ENCODE data around the gene G6PD. TPM values are rescaled to one million over a fixed set of nuclear protein-coding genes. Genes with fewer than 3 reads are reported as not detected.

G6PD gene
- total and polyA plus RNA-seq, 2 donors: 13.9 to 21.0 TPM

DNA sequence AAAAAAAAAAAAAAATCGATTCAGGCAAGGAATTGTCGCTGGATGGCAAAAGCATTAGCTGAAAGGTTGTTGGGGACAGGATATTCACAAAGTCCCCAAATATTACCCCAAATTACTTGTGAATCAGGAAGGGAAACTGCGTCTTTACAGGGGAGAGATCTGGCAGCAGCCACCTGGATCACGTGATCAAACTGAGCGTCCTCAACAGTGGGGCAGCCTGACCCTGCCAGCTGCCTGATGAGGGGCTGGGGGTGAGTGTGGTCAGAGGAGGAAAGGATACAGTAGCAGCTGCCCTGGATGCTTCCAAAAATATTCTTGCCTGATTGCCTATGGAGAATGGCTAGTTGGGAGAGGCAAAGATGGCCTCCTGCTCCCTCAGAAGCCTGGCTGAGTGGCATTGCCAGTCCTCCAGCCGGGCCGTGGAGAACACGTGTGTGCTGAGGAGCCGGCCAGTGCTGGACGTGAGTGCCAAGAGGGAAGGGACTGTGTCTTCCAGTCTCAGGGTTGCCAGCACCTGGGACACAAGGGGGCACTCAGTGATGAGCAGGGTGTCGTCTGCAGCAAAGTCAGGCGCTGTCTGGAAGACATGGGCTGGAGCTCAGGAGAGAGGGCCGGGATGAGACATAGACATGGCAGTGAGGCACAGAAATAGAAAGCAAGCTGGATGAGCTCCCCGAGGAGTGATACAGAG is 64.6 kb downstream of the G6PD start:
- 93% methylated on average over 14 of the region's 14 CpGs for WGBS
- DNase-seq (ENCODE audit: low read depth in 6 of 9, low spot score in 9 of 9): no peak
- Histone ChIP-seq H3K9me3 (ENCODE audit: control insufficient read depth in 2 of 2, insufficient read depth in 1 of 2, low read length in 1 of 2) (peaks cover 0 to 8% of the 10 kb centered on the region in 2 donors), H3K27me3 (ENCODE audit: control insufficient read depth in 2 of 2, insufficient read depth in 1 of 2, low read length in 1 of 2) (no peaks in the 10 kb centered on the region), H3K4me1 (ENCODE audit: control insufficient read depth in 2 of 2, insufficient read depth in 2 of 2, low read length in 2 of 2) (peaks cover 8 to 39% of the 10 kb centered on the region in 2 donors), H3K4me3 (ENCODE audit: low read length in 2 of 2) (no peak overlapping the region), H3K27ac (ENCODE audit: low read depth in 1 of 2, low read length in 1 of 2) (no peak overlapping the region), H3K36me3 (ENCODE audit: control insufficient read depth in 2 of 2, insufficient read depth in 2 of 2, low read length in 1 of 2) (peaks cover 9 to 18% of the 10 kb centered on the region in 2 donors)

Other genes with a start within 250 kb of the G6PD start
- gene FLNA, start 172.2 kb downstream of the G6PD start, total RNA-seq: 164 TPM
- 412 TPM for gene FLNA, start 172.2 kb downstream of the G6PD start, polyA plus RNA-seq
- 8.2 TPM for gene EMD, start 167.6 kb downstream of the G6PD start, total RNA-seq
- 110 TPM for gene EMD, start 167.6 kb downstream of the G6PD start, polyA plus RNA-seq
- 5,085 TPM for gene RPL10, start 148.5 kb downstream of the G6PD start, total RNA-seq
- gene RPL10, start 148.5 kb downstream of the G6PD start, polyA plus RNA-seq: 5,714 TPM
- gene DNASE1L1, start 137.6 kb downstream of the G6PD start, total RNA-seq: 10.1 TPM
- gene DNASE1L1, start 137.6 kb downstream of the G6PD start, polyA plus RNA-seq: 23.0 TPM
- gene TAFAZZIN, start 135.3 kb downstream of the G6PD start, total RNA-seq: 21.0 TPM
- 111 TPM for gene TAFAZZIN, start 135.3 kb downstream of the G6PD start, polyA plus RNA-seq
- gene ATP6AP1, start 118.2 kb downstream of the G6PD start, total RNA-seq: 26.6 TPM
- 53.7 TPM for gene ATP6AP1, start 118.2 kb downstream of the G6PD start, polyA plus RNA-seq
- gene GDI1, start 109.7 kb downstream of the G6PD start, total RNA-seq: 39.2 TPM
- 144 TPM for gene GDI1, start 109.7 kb downstream of the G6PD start, polyA plus RNA-seq
- gene FAM50A, start 102.7 kb downstream of the G6PD start, total RNA-seq: 29.8 TPM
- 112 TPM for gene FAM50A, start 102.7 kb downstream of the G6PD start, polyA plus RNA-seq
- 2.2 TPM for gene PLXNA3, start 88.6 kb downstream of the G6PD start, total RNA-seq
- 14.3 TPM for gene PLXNA3, start 88.6 kb downstream of the G6PD start, polyA plus RNA-seq
- 39.9 TPM for gene LAGE3, start 67.6 kb downstream of the G6PD start, total RNA-seq
- 17.3 TPM for gene LAGE3, start 67.6 kb downstream of the G6PD start, polyA plus RNA-seq
- 29.9 TPM for gene UBL4A, start 60.2 kb downstream of the G6PD start, total RNA-seq
- 20.7 TPM for gene UBL4A, start 60.2 kb downstream of the G6PD start, polyA plus RNA-seq
- gene SLC10A3, start 56.2 kb downstream of the G6PD start, total RNA-seq: 6.1 TPM
- 21.6 TPM for gene SLC10A3, start 56.2 kb downstream of the G6PD start, polyA plus RNA-seq
- gene FAM3A, start 30.6 kb downstream of the G6PD start, total RNA-seq: 18.4 TPM
- gene FAM3A, start 30.6 kb downstream of the G6PD start, polyA plus RNA-seq: 73.4 TPM
- gene IKBKG, start 774 bp upstream of the G6PD start, total RNA-seq: 17.7 TPM
- gene IKBKG, start 774 bp upstream of the G6PD start, polyA plus RNA-seq: 38.3 TPM
- gene CTAG1A, start 38.3 kb upstream of the G6PD start, total RNA-seq: not detected
- 0.07 TPM for gene CTAG1A, start 38.3 kb upstream of the G6PD start, polyA plus RNA-seq
- not detected for gene CTAG1B, start 72.4 kb upstream of the G6PD start, total RNA-seq
- gene CTAG1B, start 72.4 kb upstream of the G6PD start, polyA plus RNA-seq: not detected
- gene CTAG2, start 106.7 kb upstream of the G6PD start, total RNA-seq: not detected
- 0.05 TPM for gene CTAG2, start 106.7 kb upstream of the G6PD start, polyA plus RNA-seq
- gene GAB3, start 204.2 kb upstream of the G6PD start, total RNA-seq: 7.6 TPM
- 5.0 TPM for gene GAB3, start 204.2 kb upstream of the G6PD start, polyA plus RNA-seq
- 43.8 TPM for gene DKC1, start 216.0 kb upstream of the G6PD start, total RNA-seq
- gene DKC1, start 216.0 kb upstream of the G6PD start, polyA plus RNA-seq: 34.0 TPM